ENCODE results near the gene CBX7. TPM values are rescaled to one million over a fixed set of nuclear protein-coding genes. Genes with fewer than 3 reads are reported as not detected.
A peak's percentile ranks its signal among the peaks of the same experiment; 100 is the strongest.

Gene CBX7
- total and polyA plus RNA-seq, 9 of the 15 experiments (the other 6 are each of a cell fraction or from before 2014, with no cell fraction given): 0.04 to 5.2 (median 2.8) TPM

- no peak for TF ChIP-seq CREB5 (CRISPR knock-in tag; IDR thresholded peaks at IDR 0.05)
- no peak for TF ChIP-seq RBM17 (IDR thresholded peaks at IDR 0.05; ENCODE audit: borderline replicate concordance, low read depth, low read length)
- TF ChIP-seq MLX (CRISPR knock-in tag; conservative IDR thresholded peaks at IDR 0.05): no peak
- TF ChIP-seq TCF15 (CRISPR knock-in tag; IDR thresholded peaks at IDR 0.05): no peak
- TF ChIP-seq SLC30A9 (CRISPR knock-in tag; IDR thresholded peaks at IDR 0.05): no peak
- no peak for TF ChIP-seq TRIM24 (IDR thresholded peaks at IDR 0.05)
- TF ChIP-seq RCOR1 (IDR thresholded peaks at IDR 0.05; ENCODE audit: borderline replicate concordance in 1 of 2, low read depth in 2 of 2, low read length in 2 of 2): 0 out of 4 replicates have a peak, but pooled peaks of 1 of the 2 experiments have one; percentile 5
- TF ChIP-seq TARDBP (IDR thresholded peaks at IDR 0.05): no peak
- no peak for TF ChIP-seq NFE2L1 (tag; IDR thresholded peaks at IDR 0.05; ENCODE audit: borderline replicate concordance, low read depth)
- no peak for TF ChIP-seq HMG20A (CRISPR knock-in tag; conservative IDR thresholded peaks at IDR 0.05)
- TF ChIP-seq PYGO2 (tag; IDR thresholded peaks at IDR 0.05): no peak
- TF ChIP-seq HMBOX1 (IDR thresholded peaks at IDR 0.05): no peak
- no peak for TF ChIP-seq ARID4B (CRISPR knock-in tag; IDR thresholded peaks at IDR 0.05)
- TF ChIP-seq SREBF1 (IDR thresholded peaks at IDR 0.05; ENCODE audit: borderline replicate concordance, low read depth, low read length): no peak
- TF ChIP-seq EZH2 (IDR thresholded peaks at IDR 0.05; ENCODE audit: borderline replicate concordance, low read depth, low read length): no peak
- peak; percentile 92 for TF ChIP-seq ESRRA (IDR thresholded peaks at IDR 0.05; ENCODE audit: borderline replicate concordance, low read depth)
- TF ChIP-seq ZNF263 (CRISPR knock-in tag; IDR thresholded peaks at IDR 0.05; ENCODE audit: borderline replicate concordance): no peak
- no peak for TF ChIP-seq TRIM25 (IDR thresholded peaks at IDR 0.05; ENCODE audit: borderline replicate concordance)
These were observed 1.0 kb downstream of the CBX7 start (continued) for GRCh38 chr22:39151329-39151975.

Measured in K562 (cell line).